NCI-H345 treated with DMSO at 0.1 percent for 48 hours (cell line): ENCODE results near the gene TIMM17B.
A peak's percentile ranks its signal among the peaks of the same experiment; 100 is the strongest.
"Not testable (repeated sequence)": the region's sequence is repeated elsewhere in the genome, so short reads cannot be mapped to it uniquely, and the experiment has no call there.

Experiments used
- DNase-seq: peaks from one replicate; lab custom pipeline; 2025; ENCODE audit not compliant: unreplicated experiment; lab: John Stamatoyannopoulos, UW

Gene TIMM17B

GRCh38 chrX:48896611-48897011, 957 bp downstream of the TIMM17B start:
- no peak for DNase-seq

GRCh38 chrX:48894891-48895290, 2.7 kb downstream of the TIMM17B start:
- no peak for DNase-seq

- DNase-seq, result no peak
These were observed 3.8 kb downstream of the TIMM17B start for GRCh38 chrX:48893556-48894348.

GRCh38 chrX:48892896-48893295, 4.7 kb downstream of the TIMM17B start:
- DNase-seq, result no peak

GRCh38 chrX:48891402-48892288, 5.9 kb downstream of the TIMM17B start:
- peak; percentile 65 for DNase-seq

- no peak for DNase-seq
These were observed 6.6 kb downstream of the TIMM17B start for GRCh38 chrX:48890934-48891401.

- DNase-seq, result no peak
These were observed 7.2 kb downstream of the TIMM17B start for GRCh38 chrX:48890296-48890925.

- not testable (repeated sequence) for DNase-seq
These were observed 11.0 kb downstream of the TIMM17B start for GRCh38 chrX:48886586-48886985.

GRCh38 chrX:48883729-48884128, 13.8 kb downstream of the TIMM17B start:
- no peak for DNase-seq

- DNase-seq, result not testable (repeated sequence)
These were observed 20.6 kb downstream of the TIMM17B start for GRCh38 chrX:48876944-48877343.

GRCh38 chrX:48872017-48872416, 25.6 kb downstream of the TIMM17B start:
- DNase-seq, result not testable (repeated sequence)

GRCh38 chrX:48864210-48864609, 33.4 kb downstream of the TIMM17B start:
- DNase-seq, result no peak

GRCh38 chrX:48854898-48855297, 42.7 kb downstream of the TIMM17B start:
- DNase-seq, result no peak

- not testable (repeated sequence) for DNase-seq
These were observed 43.3 kb downstream of the TIMM17B start for GRCh38 chrX:48854121-48854804.

- DNase-seq, result not testable (repeated sequence)
These were observed 44.1 kb downstream of the TIMM17B start for GRCh38 chrX:48853494-48853893.

- DNase-seq, result no peak
These were observed 44.7 kb downstream of the TIMM17B start for GRCh38 chrX:48852857-48853256.

GRCh38 chrX:48848847-48849246, 48.7 kb downstream of the TIMM17B start:
- no peak for DNase-seq
